ENCODE data around the gene TSPAN32.

DNA sequence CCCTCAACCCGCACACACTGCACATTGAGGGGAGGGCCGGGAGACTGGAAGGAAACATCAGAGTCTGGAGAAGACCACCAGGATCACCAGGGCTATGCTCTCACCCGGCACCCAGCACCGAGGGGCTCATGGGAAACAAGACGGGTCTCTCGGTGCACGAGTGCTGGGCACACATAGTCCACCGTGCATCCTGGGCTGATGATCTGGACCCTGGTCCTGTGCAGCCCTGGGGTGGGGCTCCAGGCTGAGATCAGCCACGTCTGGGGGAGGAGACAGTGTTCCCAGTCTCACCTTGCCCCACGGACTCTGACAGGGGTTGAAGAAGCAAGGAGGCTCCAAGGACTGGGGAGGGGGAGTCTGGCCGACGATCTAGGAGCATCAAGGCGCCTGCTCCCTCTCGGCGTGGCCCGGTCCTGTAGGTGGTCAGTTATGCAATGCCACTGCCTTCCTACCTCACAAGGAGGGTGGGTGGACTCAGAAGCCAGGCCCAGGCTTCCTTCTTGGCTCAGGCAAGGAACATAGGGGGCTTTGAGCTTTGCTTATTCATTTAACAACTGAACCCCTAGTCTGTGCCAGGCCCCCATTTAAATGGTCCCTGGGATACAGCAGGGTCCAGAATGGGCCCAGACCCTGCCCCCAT, 63.9 kb downstream of the TSPAN32 start:
- no peak for TF ChIP-seq FOXM1 (IDR thresholded peaks at IDR 0.05; ENCODE audit: borderline replicate concordance)
- no peak for TF ChIP-seq SP1 (IDR thresholded peaks at IDR 0.05)
- no peak for TF ChIP-seq HDGF (IDR thresholded peaks at IDR 0.05; ENCODE audit: borderline replicate concordance)
- no peak for TF ChIP-seq ELF4 (IDR thresholded peaks at IDR 0.05)
